Effector CD4-positive, alpha-beta T cell (primary cell): ENCODE measurements around the gene AHCYL2.
"Not testable (repeated sequence)": the region's sequence is repeated elsewhere in the genome, so short reads cannot be mapped to it uniquely, and the experiment has no call there.

Experiments
- DNase-seq: peaks from one replicate; pipeline ENCODE4 v3.0.0-alpha.2; 2020

Gene AHCYL2

DNA sequence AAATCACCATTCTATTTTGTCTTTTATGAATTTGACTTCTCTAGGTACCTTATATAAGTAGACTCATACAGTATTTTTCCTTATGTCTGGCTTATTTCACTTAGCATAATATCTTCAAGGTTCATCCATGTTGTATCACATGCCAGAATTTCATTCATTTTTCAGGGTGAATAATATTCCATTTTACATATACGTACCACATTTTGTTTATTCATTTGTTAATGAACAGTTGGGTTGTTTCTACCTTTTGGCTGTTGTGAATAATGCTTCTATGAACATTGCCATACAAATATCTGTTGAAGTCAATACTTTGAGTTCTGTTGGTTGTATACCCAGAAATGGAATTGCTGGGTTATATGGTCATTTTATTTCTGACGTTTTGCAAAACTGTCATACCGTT is 20.7 kb downstream of the AHCYL2 start:
- no peak for DNase-seq

DNA sequence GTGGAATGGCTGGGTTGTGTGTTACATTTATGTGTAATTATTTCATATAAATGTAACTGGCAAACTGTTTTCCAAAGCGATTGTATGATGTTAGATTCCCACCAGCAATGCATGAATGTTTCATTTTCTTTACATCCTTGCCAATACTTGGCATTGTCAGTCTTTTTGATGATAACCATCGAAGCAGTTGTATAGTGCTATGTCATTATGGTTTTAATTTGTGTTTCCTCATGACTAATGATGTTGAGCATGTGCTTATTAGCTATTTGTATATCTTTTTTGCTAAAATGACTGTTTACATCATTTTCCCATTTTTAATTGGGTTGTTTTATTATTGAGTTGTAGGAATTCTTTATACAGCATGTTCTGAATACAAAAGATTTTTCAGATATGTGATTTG is 22.3 kb downstream of the AHCYL2 start:
- DNase-seq: no peak

DNA sequence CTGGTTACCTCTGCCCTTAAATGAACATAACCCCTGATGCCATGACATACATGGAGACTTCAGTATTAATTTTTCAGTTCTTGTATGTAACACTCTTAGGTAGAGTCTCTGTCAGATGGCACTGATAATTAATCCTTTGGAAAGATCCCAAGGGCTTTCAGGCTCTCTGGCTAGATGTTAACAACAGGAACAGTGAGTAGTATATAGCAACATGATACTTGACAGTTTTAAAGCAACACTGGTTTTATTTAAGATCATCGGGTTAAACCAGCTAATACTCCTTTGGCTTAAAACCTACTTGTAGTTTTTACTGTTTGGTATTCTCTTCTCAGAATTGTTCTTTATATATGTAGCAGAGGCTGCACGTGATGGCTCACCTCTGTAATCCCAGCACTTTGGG is 27.3 kb downstream of the AHCYL2 start:
- DNase-seq: no peak

DNA sequence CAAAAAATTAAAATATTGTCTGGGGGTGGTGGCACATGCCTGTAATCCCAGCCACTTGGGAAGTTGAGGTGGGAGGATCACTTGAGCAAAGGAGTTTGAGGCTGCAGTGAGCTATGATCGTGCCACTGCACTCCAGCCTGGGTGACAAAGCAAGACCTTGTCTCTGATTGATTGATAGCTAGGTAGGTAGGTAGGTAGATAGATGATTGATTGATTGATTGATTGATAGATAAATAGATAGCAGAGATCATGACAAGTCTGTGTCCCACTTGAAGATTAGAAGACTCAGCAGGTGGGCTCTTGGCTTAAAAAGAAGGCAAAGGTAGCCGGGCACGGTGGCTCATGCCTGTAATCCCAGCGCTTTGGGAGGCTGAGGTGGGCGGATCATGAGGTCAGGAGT is 27.8 kb downstream of the AHCYL2 start:
- not testable (repeated sequence) for DNase-seq

DNA sequence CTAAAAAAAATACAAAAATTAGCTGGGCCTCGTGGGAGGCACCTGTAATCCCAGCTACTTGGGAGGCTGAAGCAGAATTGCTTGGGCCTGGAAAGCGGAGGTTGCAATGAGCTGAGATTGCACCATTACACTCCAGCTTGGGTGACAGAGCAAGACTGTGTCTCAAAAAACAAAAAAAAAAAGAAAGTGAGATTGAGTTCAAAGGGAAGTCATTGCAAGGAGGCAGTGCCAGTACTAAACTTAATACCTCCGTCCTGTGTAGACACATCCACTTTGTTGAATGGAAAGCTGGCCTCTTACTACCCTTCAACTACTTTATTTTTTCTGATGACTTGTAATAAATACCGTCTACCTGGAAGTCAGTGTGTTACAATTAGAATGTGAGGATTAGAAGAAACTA is 31.0 kb downstream of the AHCYL2 start:
- DNase-seq: no peak

DNA sequence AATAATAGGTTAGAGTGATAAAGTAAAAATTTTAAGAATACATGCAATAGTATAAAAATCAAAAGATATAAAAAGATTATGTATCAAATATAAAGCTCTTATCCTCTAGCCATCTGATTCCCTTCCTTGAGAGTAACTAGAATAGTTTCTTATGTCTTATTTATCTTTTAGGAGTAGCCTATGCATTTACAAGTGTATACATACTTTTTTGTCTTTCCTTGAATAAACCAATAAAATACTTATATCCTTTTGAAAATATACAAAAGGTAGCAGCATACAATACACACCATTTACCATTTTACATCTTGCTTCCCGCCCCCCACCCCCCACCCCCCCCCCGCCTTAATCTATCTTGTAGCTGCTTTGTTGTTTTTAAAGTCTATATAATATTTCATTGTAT is 31.4 kb downstream of the AHCYL2 start:
- no peak for DNase-seq

DNA sequence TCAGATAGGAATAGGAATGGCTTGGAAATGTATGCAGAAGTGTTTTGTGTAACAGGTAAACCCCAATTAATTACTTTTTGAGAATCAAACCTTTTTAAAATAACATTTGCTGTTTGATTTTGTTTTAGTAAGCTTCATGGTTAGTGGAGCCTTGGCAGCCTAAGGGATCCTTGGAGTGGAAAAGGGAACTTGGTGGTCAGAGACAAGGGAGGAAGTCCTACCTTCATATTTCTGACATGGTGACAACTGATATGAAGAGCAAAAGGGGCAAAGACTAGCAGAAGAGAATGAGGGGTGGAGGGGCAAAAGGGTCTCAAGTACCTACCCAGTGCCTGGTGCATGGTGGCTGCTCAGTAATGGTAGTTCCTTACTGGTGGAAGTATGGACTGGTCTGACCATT is 32.3 kb downstream of the AHCYL2 start:
- DNase-seq: no peak

DNA sequence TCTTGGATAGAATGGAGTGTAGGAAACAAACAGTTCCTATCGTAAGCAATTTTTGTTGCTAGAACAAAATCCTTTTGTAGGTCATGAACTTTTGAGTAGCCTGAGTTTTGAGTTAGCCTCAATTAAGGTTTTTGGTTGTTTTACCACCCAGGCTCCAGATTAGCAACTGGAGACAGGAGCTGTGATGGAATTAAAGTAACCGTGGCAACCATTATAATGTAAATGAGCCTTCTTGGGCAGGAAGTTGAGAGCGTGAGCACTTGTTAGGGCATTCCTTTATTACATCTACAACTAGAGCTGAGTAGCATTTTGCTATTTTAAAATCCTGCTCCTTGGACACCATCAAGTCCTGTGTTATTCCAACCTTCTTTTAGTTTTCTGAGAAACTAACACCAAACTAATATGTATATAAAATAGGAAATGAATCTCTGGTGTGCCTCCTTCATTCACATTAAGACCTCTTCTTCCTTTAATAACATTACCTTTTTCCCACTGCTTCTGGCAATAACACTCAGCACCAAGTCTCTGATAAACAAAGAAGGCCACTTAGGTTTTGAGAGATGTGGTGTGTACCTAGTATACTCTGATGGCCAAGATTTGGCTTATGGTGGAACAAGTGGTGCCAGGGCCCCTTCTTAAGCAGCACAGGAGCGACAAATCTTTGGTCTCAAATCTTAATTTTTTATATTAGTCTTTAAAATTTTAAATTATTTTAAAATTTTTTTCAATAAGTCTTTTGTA is 34.0 kb downstream of the AHCYL2 start:
- no peak for DNase-seq

DNA sequence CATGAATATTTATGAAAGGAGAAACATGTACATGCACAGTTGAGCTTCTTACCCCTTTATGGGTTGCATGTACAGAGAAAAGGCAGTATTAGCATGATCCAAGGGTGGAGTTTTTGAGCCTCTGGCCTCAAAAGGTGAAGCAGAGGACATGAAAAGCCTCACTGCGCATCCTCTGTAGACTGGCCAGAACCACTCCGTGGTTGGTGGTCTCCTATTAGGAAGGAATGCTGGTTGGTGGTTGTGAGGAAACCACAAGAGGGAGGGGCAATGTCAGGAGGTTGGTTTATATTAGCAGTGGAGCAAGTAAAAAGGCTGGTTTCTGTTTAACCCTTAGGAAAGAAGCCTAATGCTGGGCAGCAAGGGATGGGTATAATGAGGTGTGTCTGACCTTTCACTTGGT is 37.5 kb downstream of the AHCYL2 start:
- no peak for DNase-seq

DNA sequence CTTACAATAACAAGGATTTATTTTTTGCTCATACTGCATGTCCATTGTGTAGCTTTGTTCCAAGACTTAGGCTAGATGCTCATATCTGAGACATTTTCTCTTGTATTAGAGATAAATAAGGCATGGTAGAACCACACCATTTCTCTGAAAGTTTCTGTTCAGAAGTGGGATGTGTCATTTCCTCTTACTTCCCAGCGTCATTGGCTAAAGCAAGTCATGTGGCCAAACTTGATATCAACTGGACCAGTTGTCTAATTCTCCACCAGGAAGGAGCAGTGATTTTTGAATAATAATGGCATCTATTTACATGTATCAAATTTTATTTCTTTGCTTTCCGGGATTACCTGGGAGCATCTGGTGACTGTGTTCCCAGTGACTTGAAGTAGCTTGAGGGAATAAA is 38.3 kb downstream of the AHCYL2 start:
- DNase-seq: no peak

DNA sequence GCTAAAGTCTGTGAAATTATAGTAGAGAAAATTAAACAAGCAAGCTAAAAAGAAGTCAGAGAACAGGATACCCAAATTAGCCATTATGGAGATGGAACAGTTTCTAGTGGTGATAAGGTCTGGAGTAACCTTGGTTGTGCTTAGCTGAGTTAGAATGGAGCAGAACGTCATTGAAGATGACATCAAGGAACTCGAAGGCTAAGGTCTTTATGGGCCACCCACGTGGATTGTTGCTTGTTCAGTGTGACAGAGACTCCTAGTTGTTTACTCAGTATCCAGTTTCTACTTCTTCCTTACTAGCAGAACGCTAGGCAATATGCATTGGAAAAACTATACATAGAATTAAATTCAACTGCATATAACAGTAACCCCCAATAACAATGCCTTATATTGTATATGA is 39.7 kb downstream of the AHCYL2 start:
- no peak for DNase-seq

DNA sequence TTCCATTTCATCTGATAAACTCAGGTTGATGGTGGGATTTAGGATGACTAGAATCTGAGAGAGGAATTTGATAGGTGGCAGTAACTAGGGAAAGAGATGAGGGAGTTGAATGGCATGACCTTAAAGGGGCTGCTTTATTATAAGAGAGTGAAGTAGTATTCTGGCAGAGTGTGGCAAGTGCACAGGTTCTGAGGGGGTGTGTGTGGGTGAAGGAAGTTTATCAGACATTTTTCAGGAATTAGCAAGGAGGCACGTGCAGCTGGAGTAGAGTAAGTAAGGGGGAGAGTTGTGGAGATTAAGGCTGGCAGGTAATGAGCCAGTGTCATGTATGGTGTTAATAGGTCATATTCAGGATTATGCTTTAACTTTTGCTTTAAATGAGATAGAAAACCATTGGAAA is 40.5 kb downstream of the AHCYL2 start:
- DNase-seq: no peak

DNA sequence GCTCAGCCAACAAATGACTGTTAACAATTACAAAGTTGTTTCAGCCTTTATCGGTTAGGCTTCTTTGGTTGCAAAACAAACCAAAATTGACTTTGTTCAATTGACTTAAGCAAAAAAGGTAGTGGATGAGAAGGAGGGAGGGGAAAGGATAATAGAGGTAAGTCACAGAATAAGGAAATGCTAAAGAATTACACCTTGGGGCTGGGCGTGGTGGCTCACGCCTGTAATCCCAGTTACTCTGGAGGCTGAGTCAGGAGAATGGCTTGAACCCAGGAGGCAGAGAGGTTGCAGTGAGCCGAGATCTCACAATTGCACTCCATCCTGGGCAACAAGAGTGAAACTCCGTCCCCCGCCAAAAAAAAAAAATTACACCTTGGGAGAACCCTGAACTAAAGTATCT is 41.4 kb downstream of the AHCYL2 start:
- DNase-seq: no peak

DNA sequence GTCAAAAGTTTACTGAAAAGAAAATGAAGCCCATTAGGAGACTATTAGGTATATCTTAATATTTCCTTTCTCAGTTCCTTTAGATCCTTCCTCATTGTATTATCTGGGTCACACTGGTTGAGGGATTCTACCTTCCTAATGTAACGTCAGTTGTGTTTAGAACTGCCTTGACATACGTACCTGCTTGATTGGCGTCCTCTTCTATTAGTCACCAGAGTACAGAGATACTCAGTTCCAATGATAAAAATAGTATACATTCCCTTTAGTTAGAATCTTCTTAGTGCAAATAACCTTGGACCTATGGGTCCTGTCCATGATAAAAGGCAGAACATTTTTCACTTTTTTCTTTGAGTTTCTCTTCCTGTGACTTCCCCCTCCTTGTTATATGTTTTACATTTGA is 45.2 kb downstream of the AHCYL2 start:
- DNase-seq: no peak

DNA sequence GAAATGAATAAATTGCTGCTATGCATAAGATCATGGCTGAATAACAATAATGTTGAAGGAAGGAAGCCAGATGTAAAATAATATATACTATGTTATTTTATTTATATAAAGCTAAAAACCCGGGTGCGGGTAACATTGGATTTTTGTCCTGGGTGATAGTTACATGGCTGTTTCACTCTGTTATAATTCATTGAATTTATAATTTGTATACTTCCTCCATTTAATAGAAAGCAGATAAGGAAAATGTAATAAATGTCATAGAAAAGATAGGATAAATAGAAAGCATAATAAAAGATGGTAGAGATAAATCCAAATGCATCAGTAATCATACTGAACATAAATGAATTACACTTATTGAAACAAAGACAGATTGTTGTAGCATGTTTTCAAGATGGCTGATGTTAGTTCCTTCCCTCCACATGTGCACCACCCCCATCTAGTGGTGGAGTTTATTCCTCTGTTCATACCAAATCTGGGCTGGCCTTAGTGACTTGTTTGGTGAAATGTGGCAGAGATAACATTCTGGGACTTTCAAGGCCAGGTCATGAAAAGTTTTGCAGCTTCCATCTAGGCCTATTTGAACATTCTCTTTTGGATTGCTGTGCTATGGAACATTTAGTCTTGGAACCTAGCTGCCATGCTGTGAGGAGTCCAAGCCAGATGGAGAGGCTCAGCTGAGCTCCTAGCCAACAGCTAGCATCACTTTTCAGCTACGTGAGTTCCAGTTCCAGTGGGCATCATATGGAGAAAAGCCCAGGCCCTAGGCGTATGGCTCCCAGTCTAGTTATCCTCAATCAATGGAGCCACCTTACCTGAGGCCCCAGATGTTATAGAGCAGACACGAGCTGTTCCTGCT is 46.9 kb downstream of the AHCYL2 start:
- peak; percentile 64 for DNase-seq

DNA sequence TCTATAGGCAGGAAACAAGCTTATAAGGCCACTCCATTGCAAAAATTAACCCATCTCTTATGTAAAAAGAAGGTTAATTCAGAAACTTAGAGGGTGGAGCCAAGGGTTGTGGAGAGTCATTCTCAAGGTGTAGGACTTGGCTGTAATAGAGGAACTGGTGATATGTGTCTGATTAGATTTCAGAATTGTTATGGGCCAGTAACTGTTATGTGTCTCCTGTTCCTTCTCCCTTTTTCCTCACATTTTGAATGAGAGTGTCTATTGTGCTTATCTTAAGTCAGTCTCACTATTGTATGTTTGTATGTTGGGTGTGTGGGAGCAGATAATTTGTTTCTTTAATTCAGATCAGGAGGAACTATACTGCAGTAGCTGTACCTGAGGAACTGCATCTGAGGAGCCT is 49.1 kb downstream of the AHCYL2 start:
- no peak for DNase-seq

DNA sequence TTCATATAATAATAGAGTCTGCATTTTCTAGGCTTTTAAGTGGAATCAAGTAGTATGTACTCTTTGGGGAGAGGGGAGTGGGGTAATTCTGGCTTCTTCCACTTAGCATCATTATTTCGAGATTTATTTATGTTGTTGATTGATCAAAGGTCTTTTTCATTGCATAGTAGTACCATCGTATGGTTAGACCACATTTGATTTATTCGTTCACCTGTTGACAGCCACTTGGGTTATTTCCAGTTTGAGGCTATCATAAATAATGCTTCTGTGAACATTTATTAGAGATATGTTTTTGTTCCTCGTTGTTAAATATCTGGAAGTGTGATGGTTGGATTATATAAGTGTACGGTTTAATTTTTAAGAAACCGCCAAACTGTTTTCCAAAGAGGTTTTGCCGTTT is 52.8 kb downstream of the AHCYL2 start:
- no peak for DNase-seq

DNA sequence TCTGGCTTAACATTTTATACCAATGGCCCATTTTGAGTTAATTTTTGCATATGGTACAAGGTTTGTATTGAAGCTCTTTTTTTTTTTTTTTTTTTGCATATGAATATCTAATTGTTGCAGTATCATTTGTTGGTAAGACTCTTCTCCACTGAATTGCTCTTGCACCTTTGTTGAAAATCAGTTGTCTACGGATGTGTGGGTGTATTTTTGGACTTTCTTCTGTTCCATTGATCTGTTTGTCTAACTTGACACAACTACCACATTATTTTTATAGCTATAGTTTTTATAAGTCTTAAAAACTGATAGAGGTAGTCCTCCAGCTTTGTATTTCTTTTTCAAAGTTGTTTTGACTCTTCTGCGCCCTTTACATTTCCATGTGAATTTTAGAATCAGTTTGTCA is 53.9 kb downstream of the AHCYL2 start:
- DNase-seq: no peak

DNA sequence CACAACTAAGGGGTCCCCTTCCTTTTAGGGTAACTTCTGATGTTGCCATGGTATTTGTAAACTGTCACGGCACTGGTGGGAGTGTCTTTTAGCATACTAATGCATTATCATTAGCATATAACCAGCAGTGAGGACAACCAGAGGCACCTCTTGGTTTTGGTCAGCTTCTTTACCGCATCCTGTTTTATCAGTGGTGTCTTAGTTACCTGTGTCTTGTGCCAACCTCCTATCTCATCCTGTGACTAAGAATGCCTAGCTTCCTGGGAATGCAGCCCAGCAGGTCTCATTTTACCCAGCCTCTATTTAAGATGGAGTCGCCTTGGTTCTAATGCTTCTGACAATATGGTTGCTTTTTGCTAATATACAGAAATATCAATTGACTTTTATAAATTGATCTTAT is 54.9 kb downstream of the AHCYL2 start:
- no peak for DNase-seq

DNA sequence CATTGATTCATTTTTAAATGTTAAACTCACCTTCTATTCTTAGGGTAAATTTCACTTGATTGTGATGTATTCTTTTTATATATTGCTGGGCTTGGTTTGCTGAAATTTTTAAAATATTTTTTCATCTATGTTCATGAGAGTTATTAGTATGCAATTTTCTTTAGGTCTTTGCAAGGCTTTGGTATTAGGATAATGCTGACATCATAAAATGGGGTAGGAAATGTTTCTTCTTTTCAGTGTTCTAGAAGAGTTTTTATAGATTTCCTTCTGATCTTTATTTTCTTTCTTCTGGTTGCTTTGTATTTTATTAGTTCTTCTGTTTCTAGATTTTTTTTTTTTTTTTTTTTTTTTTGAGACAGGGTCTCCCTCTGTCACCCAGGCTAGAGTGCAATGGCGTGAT is 56.3 kb downstream of the AHCYL2 start:
- DNase-seq: no peak

DNA sequence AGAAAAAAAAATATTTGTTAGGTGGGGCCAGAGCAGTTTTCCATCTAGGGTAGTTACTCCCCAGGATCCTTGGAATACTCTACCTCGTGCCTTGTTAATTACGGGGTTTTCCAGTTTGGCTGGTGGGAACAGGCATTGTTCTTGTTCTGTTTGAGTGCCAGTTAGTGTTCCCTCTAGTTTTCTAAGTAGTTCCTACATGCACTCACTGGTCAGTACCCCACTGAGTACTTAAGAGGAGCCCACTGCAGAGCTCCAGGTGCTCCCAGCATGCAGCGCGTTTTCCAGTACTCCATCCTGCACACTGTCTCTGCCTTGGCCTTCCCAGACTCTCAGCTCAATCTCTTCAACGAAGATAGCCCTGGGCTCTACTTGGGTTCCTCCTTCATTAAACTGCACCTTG is 58.0 kb downstream of the AHCYL2 start:
- no peak for DNase-seq

DNA sequence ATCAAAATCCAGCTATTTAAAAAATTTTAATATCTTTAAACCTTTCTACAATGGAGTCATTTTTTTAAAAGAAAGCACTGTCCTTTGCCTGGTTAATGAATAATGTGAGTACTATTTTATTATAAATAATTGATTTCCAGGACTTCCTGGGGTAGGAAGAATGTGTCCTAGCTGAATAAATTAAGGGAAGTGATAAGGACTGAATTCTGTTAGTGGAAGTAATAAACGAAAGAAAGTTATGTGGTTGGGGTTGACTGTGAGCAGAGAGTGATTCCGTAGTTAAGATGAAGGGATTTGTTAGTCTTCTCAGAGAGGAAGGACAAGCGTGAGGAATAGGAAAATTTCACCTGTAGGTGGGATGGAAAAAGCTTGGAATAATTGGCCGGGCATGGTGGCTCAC is 59.1 kb downstream of the AHCYL2 start:
- no peak for DNase-seq

DNA sequence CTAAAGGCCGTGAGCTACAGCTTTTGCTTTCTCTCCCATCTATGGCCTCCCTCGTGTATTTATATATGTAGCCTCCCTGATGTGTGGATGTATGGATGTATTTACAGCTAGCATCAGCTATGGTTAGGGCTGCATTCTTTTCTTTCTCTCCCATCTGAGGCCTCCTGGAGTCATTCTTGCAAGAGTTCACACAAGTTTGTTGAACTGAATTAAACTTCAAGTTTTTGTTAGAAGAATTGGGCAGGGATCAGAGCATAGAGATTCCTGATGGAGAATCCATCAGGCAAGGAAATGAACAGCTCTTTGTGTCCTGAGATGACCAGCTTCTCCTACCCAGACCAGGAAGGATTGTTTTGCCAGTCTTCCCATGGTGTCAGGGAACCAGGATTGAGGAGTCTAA is 60.3 kb downstream of the AHCYL2 start:
- DNase-seq: no peak

DNA sequence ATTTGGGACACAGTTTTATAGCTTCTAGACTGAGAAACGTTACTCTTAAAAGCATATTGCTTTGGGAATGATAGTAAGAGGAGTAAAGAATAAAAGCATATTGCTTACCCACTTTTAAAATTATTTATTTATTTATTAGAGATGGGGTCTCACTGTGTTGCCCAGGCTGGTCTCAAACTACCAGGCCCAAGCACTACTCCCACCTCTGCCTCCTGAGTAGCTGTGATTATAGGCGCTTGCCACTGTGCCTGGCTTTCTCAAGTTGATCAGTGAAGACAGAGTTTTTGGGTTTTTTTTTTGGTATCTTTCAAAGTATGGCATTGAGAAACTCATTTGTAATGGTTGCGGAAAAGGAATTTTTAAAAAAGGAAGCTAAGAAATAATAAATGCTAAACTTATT is 68.0 kb downstream of the AHCYL2 start:
- no peak for DNase-seq

DNA sequence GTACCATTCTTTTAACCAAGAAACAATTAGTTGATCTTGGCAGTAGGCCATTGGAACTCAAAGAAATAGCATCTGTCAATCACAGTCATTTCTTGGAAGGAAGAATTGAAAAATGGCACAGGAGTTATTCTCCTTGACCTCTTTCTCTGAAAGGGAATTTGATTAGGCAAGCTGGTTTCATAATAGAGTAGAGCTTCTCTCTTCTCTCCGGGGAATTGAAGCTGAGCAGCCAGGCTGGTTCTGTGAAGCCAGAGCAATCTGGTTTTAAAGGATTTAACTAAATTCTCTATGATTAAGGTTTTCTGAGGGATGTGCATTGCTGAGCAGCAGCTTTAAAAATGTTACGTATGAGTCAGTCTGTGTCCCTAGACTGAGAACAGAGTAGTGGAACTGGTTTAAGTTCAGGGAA is 70.2 kb downstream of the AHCYL2 start:
- DNase-seq: no peak
